ENCODE data around the gene SAG. TPM values are rescaled to one million over a fixed set of nuclear protein-coding genes. Genes with fewer than 3 reads are reported as not detected.

SAG gene
- total and polyA plus RNA-seq, 2 experiments from 2014 or later, result not detected

DNA sequence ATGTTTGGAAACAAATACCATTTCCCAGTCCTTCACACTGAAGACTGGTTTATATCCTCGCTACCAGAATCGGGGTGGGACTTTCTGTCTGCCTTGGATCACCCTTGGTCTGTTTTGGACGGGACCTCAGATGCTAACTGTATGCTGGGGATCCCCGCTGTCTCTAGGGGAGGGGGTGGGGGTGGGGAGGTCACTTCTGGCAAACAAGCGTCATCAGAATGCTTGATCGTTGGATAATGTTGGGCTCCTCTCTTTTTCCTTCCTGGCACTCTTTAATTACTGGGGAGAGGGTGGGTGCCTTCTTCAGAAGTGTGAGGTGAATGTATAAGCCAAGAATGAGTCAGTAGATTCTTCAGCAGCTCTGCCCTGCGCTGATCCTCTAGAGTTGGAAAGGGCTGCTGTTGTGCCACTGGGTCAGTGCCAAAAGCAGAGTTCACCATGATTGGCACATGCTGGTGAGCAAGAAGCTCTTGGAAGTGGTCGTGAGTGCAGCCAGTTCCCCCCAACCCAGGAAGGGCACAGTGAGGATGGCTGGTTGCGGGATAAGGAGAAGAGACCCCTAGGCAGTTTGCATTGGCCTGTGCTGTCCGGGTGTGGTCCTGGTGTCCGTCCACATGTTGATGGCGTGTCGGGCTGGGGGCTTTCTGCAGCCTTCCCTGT is 78.9 kb downstream of the SAG start:
- H3K36me3 Mint-ChIP-seq (ENCODE audit: low read depth), result peaks cover 10% of the 10 kb centered on the region; the same call in 2 of the 3 replicates
- Histone ChIP-seq H3K4me2 (no peak overlapping the region), H3F3A (replicated peaks; ENCODE audit: low read depth) (no peaks in the 10 kb centered on the region), H3K79me2 (replicated peaks; ENCODE audit: insufficient read depth) (peaks cover 55% of the 10 kb centered on the region), H3K27me3 (ENCODE audit: insufficient read depth) (no peaks in the 10 kb centered on the region), H3K27ac (ENCODE audit: low read depth) (no peak overlapping the region), H2AFZ (no peak overlapping the region), H3K4me3 (no peak overlapping the region), H3K9me2 (ENCODE audit: insufficient read depth) (no peaks in the 10 kb centered on the region), H3K4me1 (ENCODE audit: insufficient read depth) (no peaks in the 10 kb centered on the region), H3K36me3 (ENCODE audit: insufficient read depth) (no peaks in the 10 kb centered on the region), H4K20me1 (replicated peaks; ENCODE audit: insufficient read depth) (peaks cover 17% of the 10 kb centered on the region)
- ATAC-seq (no peak), DNase-seq (ENCODE audit: low spot score) (no peak)
- H3K4me3 Mint-ChIP-seq, result no peak overlapping the region
- no peak for TF ChIP-seq CREB1 (CRISPR knock-in tag; IDR thresholded peaks at IDR 0.05; ENCODE audit: low read depth)
- no peak for TF ChIP-seq ZNF331 (CRISPR knock-in tag; IDR thresholded peaks at IDR 0.05; ENCODE audit: low read depth)
- no peak for TF ChIP-seq REST (IDR thresholded peaks at IDR 0.05; ENCODE audit: unreplicated experiment)
- TF ChIP-seq STAT1 (IDR thresholded peaks at IDR 0.05; ENCODE audit: unreplicated experiment), result no peak
- peaks cover 6% of the 10 kb centered on the region for H3K27me3 Mint-ChIP-seq (ENCODE audit: insufficient read depth, low read depth, poor library complexity)
- peaks cover 31% of the 10 kb centered on the region for H3K4me1 Mint-ChIP-seq
- H3K27ac Mint-ChIP-seq, result 0 out of 2 replicates have a peak overlapping the region, but pooled peaks have one; percentile 41
- no peaks in the 10 kb centered on the region for H3K9me3 Mint-ChIP-seq

DNA sequence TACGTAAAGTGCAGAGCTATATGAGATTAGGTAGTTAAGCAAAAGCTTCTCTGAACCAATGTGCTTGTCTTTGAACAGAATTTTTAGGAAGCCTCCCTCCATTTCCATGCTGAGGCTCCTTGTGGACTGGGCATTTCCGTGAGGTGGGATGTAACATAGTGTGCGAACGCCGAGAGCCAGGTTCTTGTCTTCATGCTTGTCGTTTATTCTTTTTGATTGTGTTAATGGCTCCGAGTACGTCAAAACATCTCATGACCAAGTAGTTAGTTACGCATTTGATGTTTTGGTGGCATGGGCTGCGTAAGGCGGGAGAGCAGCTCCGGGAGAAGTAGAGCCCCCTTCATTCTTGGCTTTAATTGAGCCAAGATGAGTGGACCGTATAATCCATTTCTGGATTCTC is 79.6 kb downstream of the SAG start:
- Histone ChIP-seq H3K4me2 (no peak overlapping the region), H3K4me3 (no peak overlapping the region)
- TF ChIP-seq NANOG (IDR thresholded peaks at IDR 0.05; ENCODE audit: borderline replicate concordance), result no peak
- TF ChIP-seq, protein P1, sequence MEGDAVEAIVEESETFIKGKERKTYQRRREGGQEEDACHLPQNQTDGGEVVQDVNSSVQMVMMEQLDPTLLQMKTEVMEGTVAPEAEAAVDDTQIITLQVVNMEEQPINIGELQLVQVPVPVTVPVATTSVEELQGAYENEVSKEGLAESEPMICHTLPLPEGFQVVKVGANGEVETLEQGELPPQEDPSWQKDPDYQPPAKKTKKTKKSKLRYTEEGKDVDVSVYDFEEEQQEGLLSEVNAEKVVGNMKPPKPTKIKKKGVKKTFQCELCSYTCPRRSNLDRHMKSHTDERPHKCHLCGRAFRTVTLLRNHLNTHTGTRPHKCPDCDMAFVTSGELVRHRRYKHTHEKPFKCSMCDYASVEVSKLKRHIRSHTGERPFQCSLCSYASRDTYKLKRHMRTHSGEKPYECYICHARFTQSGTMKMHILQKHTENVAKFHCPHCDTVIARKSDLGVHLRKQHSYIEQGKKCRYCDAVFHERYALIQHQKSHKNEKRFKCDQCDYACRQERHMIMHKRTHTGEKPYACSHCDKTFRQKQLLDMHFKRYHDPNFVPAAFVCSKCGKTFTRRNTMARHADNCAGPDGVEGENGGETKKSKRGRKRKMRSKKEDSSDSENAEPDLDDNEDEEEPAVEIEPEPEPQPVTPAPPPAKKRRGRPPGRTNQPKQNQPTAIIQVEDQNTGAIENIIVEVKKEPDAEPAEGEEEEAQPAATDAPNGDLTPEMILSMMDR (conservative IDR thresholded peaks at IDR 0.05; ENCODE audit: low read depth in 2 of 2), result no peak
- TF ChIP-seq ETS1 (IDR thresholded peaks at IDR 0.05), result no peak
- TF ChIP-seq ZNF331 (CRISPR knock-in tag; IDR thresholded peaks at IDR 0.05; ENCODE audit: low read depth), result no peak
- TF ChIP-seq ZNF114 (CRISPR knock-in tag; IDR thresholded peaks at IDR 0.05), result no peak
- no peak for TF ChIP-seq STAT1 (IDR thresholded peaks at IDR 0.05; ENCODE audit: unreplicated experiment)
- no peak for TF ChIP-seq JUNB (IDR thresholded peaks at IDR 0.05; ENCODE audit: unreplicated experiment)
- no peak for TF ChIP-seq CREB1 (CRISPR knock-in tag; IDR thresholded peaks at IDR 0.05; ENCODE audit: low read depth)
- TF ChIP-seq REST (IDR thresholded peaks at IDR 0.05; ENCODE audit: unreplicated experiment), result no peak

More for the DNA sequence above, 79.6 kb downstream of the SAG start:
- Histone ChIP-seq H2AFZ (no peak overlapping the region), H3K4me1 (ENCODE audit: insufficient read depth) (no peaks in the 10 kb centered on the region), H3K27ac (ENCODE audit: low read depth) (no peak overlapping the region), H4K20me1 (replicated peaks; ENCODE audit: insufficient read depth) (peaks cover 17% of the 10 kb centered on the region), H3K36me3 (ENCODE audit: insufficient read depth) (no peaks in the 10 kb centered on the region), H3K79me2 (replicated peaks; ENCODE audit: insufficient read depth) (peaks cover 48% of the 10 kb centered on the region), H3K27me3 (ENCODE audit: insufficient read depth) (no peaks in the 10 kb centered on the region), H3K9me2 (ENCODE audit: insufficient read depth) (no peaks in the 10 kb centered on the region), H3F3A (replicated peaks; ENCODE audit: low read depth) (no peaks in the 10 kb centered on the region)
- Mint-ChIP-seq H3K9me3 (no peaks in the 10 kb centered on the region), H3K4me3 (no peak overlapping the region), H3K36me3 (ENCODE audit: low read depth) (peaks cover 10% of the 10 kb centered on the region; the same call in 2 of the 3 replicates), H3K27me3 (ENCODE audit: insufficient read depth, low read depth, poor library complexity) (peaks cover 6% of the 10 kb centered on the region), H3K4me1 (peaks cover 31% of the 10 kb centered on the region), H3K27ac (no peak overlapping the region; the same call in 1 of the 2 replicates)
- DNase-seq (ENCODE audit: low spot score) (no peak), ATAC-seq (no peak)
